ENCODE data around the gene MAN2B2. TPM values are rescaled to one million over a fixed set of nuclear protein-coding genes. Genes with fewer than 3 reads are reported as not detected.
"Not testable (repeated sequence)": the region's sequence is repeated elsewhere in the genome, so short reads cannot be mapped to it uniquely, and the experiment has no call there.

The MAN2B2 gene
- total and polyA plus RNA-seq, 4 experiments from 2014 or later, result 11.2 to 53.2 (median 41.0) TPM

GRCh38 chr4:6644792-6645530 is 70.0 kb downstream of the MAN2B2 start:
- Histone ChIP-seq H3K27ac (ENCODE audit: low read depth, low read length) (no peak overlapping the region), H3K27me3 (ENCODE audit: insufficient read depth, low read length) (no peaks in the 10 kb centered on the region), H3K36me3 (ENCODE audit: insufficient read depth, low read length) (peaks cover 17% of the 10 kb centered on the region), H3K4me3 (ENCODE audit: low read length in 2 of 2) (no peak overlapping the region), H3K4me1 (ENCODE audit: insufficient read depth, low read length) (peaks cover 31% of the 10 kb centered on the region), H3K9me3 (ENCODE audit: control insufficient read depth in 1 of 2, low read length in 2 of 2) (no peaks in the 10 kb centered on the region)
- CTCF ChIA-PET (ENCODE audit: partially characterized antibody), result interaction anchor here (0.8 to 1.6 kb wide), 4 partner anchors 14 to 228 kb away, joined by 3 to 6 read pairs (median 4); no protein-coding TSS in a partner anchor
- no peak for DNase-seq
- POLR2A ChIA-PET (ENCODE audit: partially characterized antibody), result interaction anchor here (1.4 to 7.6 kb wide), 8 partner anchors 14 to 423 kb away, joined by 3 to 168 read pairs (median 4); partner anchors contain the start of genes BLOC1S4, GRPEL1 and MRFAP1L1
- no peaks in the 10 kb centered on the region for H3K27me3 Mint-ChIP-seq
- no peak overlapping the region for H3K4me3 Mint-ChIP-seq
- H3K4me1 Mint-ChIP-seq, result peaks cover 29 to 45% (median 36%) of the 10 kb centered on the region in 4 donors
- intact Hi-C loops (cut with micrococcal nuclease), result no loop called here
- peak overlapping the region; percentile 67 to 100 (median 88) for H3K27ac Mint-ChIP-seq
- peaks cover 29 to 41% of the 10 kb centered on the region in 2 donors for H3K36me3 Mint-ChIP-seq
- H3K9me3 Mint-ChIP-seq, result peaks cover 0 to 2% (median 0%) of the 10 kb centered on the region in 8 donors

DNA sequence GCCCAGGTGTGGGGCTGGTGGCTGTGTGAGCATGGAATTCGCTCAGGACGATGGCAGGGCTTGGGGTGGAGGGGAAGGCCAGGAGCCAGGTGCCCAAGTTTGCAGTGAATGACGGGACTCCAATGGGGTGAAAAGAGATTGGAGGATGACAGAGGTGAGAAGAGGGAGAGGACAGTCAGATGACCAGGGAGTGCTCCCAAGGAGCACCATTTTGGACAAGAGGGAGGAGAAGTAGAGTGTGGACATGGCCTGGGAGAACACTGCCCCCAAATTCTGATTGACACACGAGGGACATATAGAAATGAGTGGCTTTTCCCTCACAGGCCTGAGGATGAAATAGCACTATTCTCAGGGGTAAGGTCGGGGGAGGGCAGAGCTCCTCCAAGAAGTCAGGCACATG is 72.2 kb downstream of the MAN2B2 start:
- no peak overlapping the region for H3K4me3 Mint-ChIP-seq
- no peaks in the 10 kb centered on the region for H3K27me3 Mint-ChIP-seq
- no peaks in the 10 kb centered on the region for H3K9me3 Mint-ChIP-seq
- H3K36me3 Mint-ChIP-seq, result peaks cover 11 to 19% of the 10 kb centered on the region in 2 donors
- peaks cover 15 to 23% (median 18%) of the 10 kb centered on the region in 4 donors for H3K4me1 Mint-ChIP-seq
- Histone ChIP-seq H3K27me3 (ENCODE audit: insufficient read depth, low read length) (no peaks in the 10 kb centered on the region), H3K36me3 (ENCODE audit: insufficient read depth, low read length) (peaks cover 11% of the 10 kb centered on the region), H3K4me3 (ENCODE audit: low read length in 2 of 2) (no peak overlapping the region), H3K27ac (ENCODE audit: low read depth, low read length) (no peak overlapping the region), H3K4me1 (ENCODE audit: insufficient read depth, low read length) (peaks cover 18% of the 10 kb centered on the region), H3K9me3 (ENCODE audit: control insufficient read depth in 1 of 2, low read length in 2 of 2) (no peaks in the 10 kb centered on the region)
- DNase-seq, result no peak
- intact Hi-C loops (cut with micrococcal nuclease), result no loop called here
- POLR2A ChIA-PET (ENCODE audit: partially characterized antibody), result interaction anchor here (1.0 kb wide), 1 partner anchor 16 kb away, joined by 3 read pairs; no protein-coding TSS in a partner anchor
- CTCF ChIA-PET (ENCODE audit: partially characterized antibody), result no interaction called here
- peak overlapping the region in 4 of 7 donors; percentile 7 to 71 (median 65) for H3K27ac Mint-ChIP-seq

DNA sequence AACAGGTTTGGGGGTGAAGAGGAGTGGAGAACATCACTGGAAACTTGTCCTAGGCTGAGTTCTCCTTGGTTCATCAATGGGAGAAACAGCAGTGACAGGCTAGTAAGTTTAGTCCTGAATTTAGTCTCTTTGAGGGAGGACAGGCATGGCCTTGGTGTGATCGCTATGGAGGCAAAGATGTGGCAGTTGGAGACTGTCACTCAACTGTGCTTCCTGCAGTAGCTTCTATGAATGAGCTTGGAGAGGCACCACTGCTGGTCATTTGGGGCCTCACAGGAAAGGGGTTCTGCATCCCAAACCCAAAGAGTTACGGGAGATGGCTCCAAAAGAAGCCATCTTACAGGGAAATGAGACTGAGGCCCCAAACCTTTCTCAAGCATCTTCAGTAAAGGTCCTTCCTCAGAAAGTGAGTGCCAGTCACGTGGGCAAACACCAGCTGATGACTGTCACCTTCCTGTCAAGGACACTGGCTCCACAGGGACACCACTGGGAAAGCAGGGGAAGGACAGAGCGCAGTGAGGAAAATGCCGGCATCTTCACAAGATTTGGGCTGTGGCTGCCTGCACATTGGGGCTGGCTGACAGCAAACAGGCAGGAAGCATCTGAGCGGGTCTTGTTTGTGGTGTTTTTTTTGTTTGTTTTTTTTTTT is 72.7 kb downstream of the MAN2B2 start:
- H3K9me3 Mint-ChIP-seq, result no peaks in the 10 kb centered on the region
- no peak overlapping the region for H3K4me3 Mint-ChIP-seq
- no peak for DNase-seq
- H3K27ac Mint-ChIP-seq, result peak overlapping the region in 3 of 7 donors; percentile 7 to 64 (median 41)
- Histone ChIP-seq H3K36me3 (ENCODE audit: insufficient read depth, low read length) (peaks cover 6% of the 10 kb centered on the region), H3K9me3 (ENCODE audit: control insufficient read depth in 1 of 2, low read length in 2 of 2) (no peaks in the 10 kb centered on the region), H3K4me3 (ENCODE audit: low read length in 2 of 2) (no peak overlapping the region), H3K27ac (ENCODE audit: low read depth, low read length) (no peak overlapping the region), H3K27me3 (ENCODE audit: insufficient read depth, low read length) (no peaks in the 10 kb centered on the region), H3K4me1 (ENCODE audit: insufficient read depth, low read length) (peaks cover 13% of the 10 kb centered on the region)
- CTCF ChIA-PET (ENCODE audit: partially characterized antibody), result no interaction called here
- POLR2A ChIA-PET (ENCODE audit: partially characterized antibody), result interaction anchor here (1.5 kb wide), 1 partner anchor 11 kb away, joined by 3 read pairs; no protein-coding TSS in a partner anchor
- intact Hi-C loops (cut with micrococcal nuclease), result no loop called here
- peaks cover 10 to 17% (median 14%) of the 10 kb centered on the region in 4 donors for H3K4me1 Mint-ChIP-seq
- H3K36me3 Mint-ChIP-seq, result peaks cover 6 to 14% of the 10 kb centered on the region in 2 donors
- no peaks in the 10 kb centered on the region for H3K27me3 Mint-ChIP-seq

- ChIA-PET POLR2A (ENCODE audit: partially characterized antibody) (interaction anchor here (1.5 kb wide), 1 partner anchor 9 kb away, joined by 3 read pairs; no protein-coding TSS in a partner anchor), CTCF (ENCODE audit: partially characterized antibody) (no interaction called here)
- no peaks in the 10 kb centered on the region for H3K36me3 ChIP-seq (ENCODE audit: insufficient read depth, low read length)
- no peak overlapping the region for H3K27ac ChIP-seq (ENCODE audit: low read depth, low read length)
- Mint-ChIP-seq H3K4me3 (no peak overlapping the region), H3K9me3 (peaks cover 0 to 1% (median 0%) of the 10 kb centered on the region in 8 donors), H3K27me3 (no peaks in the 10 kb centered on the region), H3K36me3 (peaks cover 0 to 3% of the 10 kb centered on the region in 2 donors), H3K4me1 (peaks cover 2 to 8% (median 4%) of the 10 kb centered on the region in 4 donors), H3K27ac (no peak overlapping the region)
- no peaks in the 10 kb centered on the region for H3K27me3 ChIP-seq (ENCODE audit: insufficient read depth, low read length)
- no peaks in the 10 kb centered on the region for H3K9me3 ChIP-seq (ENCODE audit: control insufficient read depth in 1 of 2, low read length in 2 of 2)
- H3K4me3 ChIP-seq (ENCODE audit: low read length in 2 of 2), result no peak overlapping the region
- intact Hi-C loops (cut with micrococcal nuclease), result no loop called here
- peaks cover 3% of the 10 kb centered on the region for H3K4me1 ChIP-seq (ENCODE audit: insufficient read depth, low read length)
- DNase-seq, result no peak
These were observed 74.2 kb downstream of the MAN2B2 start for GRCh38 chr4:6649216-6649615.

- H3K36me3 Mint-ChIP-seq; H3K9me3 Mint-ChIP-seq; H3K27me3 Mint-ChIP-seq; H3K27me3 ChIP-seq (ENCODE audit: insufficient read depth, low read length); H3K9me3 ChIP-seq (ENCODE audit: control insufficient read depth in 1 of 2, low read length in 2 of 2); H3K27ac ChIP-seq (ENCODE audit: low read depth, low read length); DNase-seq; H3K4me3 Mint-ChIP-seq; H3K36me3 ChIP-seq (ENCODE audit: insufficient read depth, low read length); H3K4me1 ChIP-seq (ENCODE audit: insufficient read depth, low read length); H3K4me3 ChIP-seq (ENCODE audit: low read length in 2 of 2); CTCF ChIA-PET (ENCODE audit: partially characterized antibody); H3K27ac Mint-ChIP-seq; intact Hi-C loops (cut with micrococcal nuclease): not testable (repeated sequence)
- POLR2A ChIA-PET (ENCODE audit: partially characterized antibody), result interaction anchor here (4.4 kb wide), 1 partner anchor 12 kb away, joined by 27 read pairs; the partner anchor contains the start of gene MRFAP1
- H3K4me1 Mint-ChIP-seq, result peaks cover 0 to 12% (median 5%) of the 10 kb centered on the region in 4 donors
These were observed 79.2 kb downstream of the MAN2B2 start for GRCh38 chr4:6654211-6654610.

DNA sequence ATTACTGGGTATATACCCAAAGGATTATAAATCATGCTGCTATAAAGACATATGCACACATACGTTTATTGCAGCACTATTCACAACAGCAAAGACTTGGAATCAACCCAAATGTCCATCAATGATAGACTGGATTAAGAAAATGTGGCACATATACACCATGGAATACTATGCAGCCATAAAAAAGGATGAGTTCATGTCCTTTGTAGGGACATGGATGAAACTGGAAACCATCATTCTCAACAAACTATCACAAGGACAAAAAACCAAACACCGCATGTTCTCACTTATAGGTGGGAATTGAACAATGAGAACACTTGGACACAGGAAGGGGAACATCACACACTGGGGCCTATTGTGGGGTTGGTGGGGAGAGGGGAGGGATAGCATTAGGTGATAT is 80.3 kb downstream of the MAN2B2 start:
- H3K4me1 Mint-ChIP-seq, result peaks cover 0 to 18% (median 7%) of the 10 kb centered on the region in 4 donors
- H3K36me3 Mint-ChIP-seq; H3K27me3 Mint-ChIP-seq; H3K9me3 Mint-ChIP-seq; intact Hi-C loops (cut with micrococcal nuclease); H3K27ac Mint-ChIP-seq; H3K9me3 ChIP-seq (ENCODE audit: control insufficient read depth in 1 of 2, low read length in 2 of 2); H3K27me3 ChIP-seq (ENCODE audit: insufficient read depth, low read length); H3K4me3 Mint-ChIP-seq; H3K36me3 ChIP-seq (ENCODE audit: insufficient read depth, low read length); DNase-seq; H3K27ac ChIP-seq (ENCODE audit: low read depth, low read length); CTCF ChIA-PET (ENCODE audit: partially characterized antibody); H3K4me3 ChIP-seq (ENCODE audit: low read length in 2 of 2): not testable (repeated sequence)
- POLR2A ChIA-PET (ENCODE audit: partially characterized antibody), result interaction anchor here (1.8 to 4.8 kb wide), 3 partner anchors 13 to 18 kb away, joined by 5 to 44 read pairs (median 27); partner anchors contain the start of gene MRFAP1
- H3K4me1 ChIP-seq (ENCODE audit: insufficient read depth, low read length), result peaks cover 13% of the 10 kb centered on the region

- peak overlapping the region in 1 of 7 donors; percentile 22 for H3K27ac Mint-ChIP-seq
- H3K36me3 ChIP-seq (ENCODE audit: insufficient read depth, low read length), result no peaks in the 10 kb centered on the region
- no peaks in the 10 kb centered on the region for H3K9me3 ChIP-seq (ENCODE audit: control insufficient read depth in 1 of 2, low read length in 2 of 2)
- peaks cover 0 to 18% (median 7%) of the 10 kb centered on the region in 4 donors for H3K4me1 Mint-ChIP-seq
- H3K27me3 ChIP-seq (ENCODE audit: insufficient read depth, low read length), result no peaks in the 10 kb centered on the region
- no peak overlapping the region for H3K4me3 Mint-ChIP-seq
- H3K4me3 ChIP-seq (ENCODE audit: low read length in 2 of 2), result no peak overlapping the region
- intact Hi-C loops (cut with micrococcal nuclease), result no loop called here
- H3K27ac ChIP-seq (ENCODE audit: low read depth, low read length), result no peak overlapping the region
- peaks cover 0 to 4% (median 0%) of the 10 kb centered on the region in 8 donors for H3K9me3 Mint-ChIP-seq
- no peaks in the 10 kb centered on the region for H3K36me3 Mint-ChIP-seq
- H3K27me3 Mint-ChIP-seq, result no peaks in the 10 kb centered on the region
- POLR2A ChIA-PET (ENCODE audit: partially characterized antibody), result interaction anchor here (1.0 to 4.8 kb wide), 3 partner anchors 15 to 40 kb away, joined by 3 to 44 read pairs (median 5); partner anchors contain the start of gene MRFAP1
- CTCF ChIA-PET (ENCODE audit: partially characterized antibody), result no interaction called here
- no peak for DNase-seq
- H3K4me1 ChIP-seq (ENCODE audit: insufficient read depth, low read length), result peaks cover 13% of the 10 kb centered on the region
These were observed 80.9 kb downstream of the MAN2B2 start for GRCh38 chr4:6655924-6656323.

All from CD4-positive, alpha-beta memory T cell (primary cell).